ENCODE results near the gene TSEN34. TPM values are rescaled to one million over a fixed set of nuclear protein-coding genes. Genes with fewer than 3 reads are reported as not detected.
"Not testable (repeated sequence)": the region's sequence is repeated elsewhere in the genome, so short reads cannot be mapped to it uniquely, and the experiment has no call there.

The TSEN34 gene
- total and polyA plus RNA-seq, 12 donors = 21.5 to 201 (median 88.7) TPM

GRCh38 chr19:54209058-54209810 is 18.1 kb downstream of the TSEN34 start:
- H3K9me3 ChIP-seq (replicated peaks in 1 of 3) = no peaks in the 10 kb centered on the region
- H3K27ac ChIP-seq = peak overlapping the region; percentile 82 to 100 (median 95)
- DNase-seq = peak in 2 of 7 donors; percentile 54 to 55
- WGBS, 4 donors = 30 to 62% (median 59%) methylated on average over 9 to 24 of the region's 24 CpGs
- peaks cover 41 to 64% of the 10 kb centered on the region in 2 donors for H3K4me1 ChIP-seq (replicated peaks in 1 of 2)
- H3K36me3 ChIP-seq (replicated peaks in 1 of 2) = peaks cover 0 to 41% of the 10 kb centered on the region in 2 donors
- H3K27me3 ChIP-seq = no peaks in the 10 kb centered on the region
- TF ChIP-seq CTCF (IDR thresholded peaks at IDR 0.05) (no peak), POLR2A (IDR thresholded peaks at IDR 0.05) (peak in 1 of 2 donors; percentile 10)
- intact Hi-C loops (cut with DNase I) = no loop called here
- H3K4me3 ChIP-seq = no peak overlapping the region

GRCh38 chr19:54209811-54210494 is 18.8 kb downstream of the TSEN34 start:
- TF ChIP-seq POLR2A (IDR thresholded peaks at IDR 0.05) = peak in 1 of 2 donors; percentile 82
- no peak for TF ChIP-seq CTCF (IDR thresholded peaks at IDR 0.05)
- peak; percentile 90 to 99 (median 98) for DNase-seq
- H3K27ac ChIP-seq = peak overlapping the region; percentile 82 to 100 (median 95)
- WGBS, 4 donors = 15 to 24% (median 19%) methylated on average over 10 of the region's 10 CpGs
- peaks cover 41 to 57% of the 10 kb centered on the region in 2 donors for H3K4me1 ChIP-seq (replicated peaks in 1 of 2)
- H3K27me3 ChIP-seq = no peaks in the 10 kb centered on the region
- intact Hi-C loops (cut with DNase I) = no loop called here
- no peaks in the 10 kb centered on the region for H3K9me3 ChIP-seq (replicated peaks in 1 of 3)
- peaks cover 0 to 34% of the 10 kb centered on the region in 2 donors for H3K36me3 ChIP-seq (replicated peaks in 1 of 2)
- H3K4me3 ChIP-seq = peak overlapping the region in 1 of 4 donors; percentile 13

- no peaks in the 10 kb centered on the region for H3K9me3 ChIP-seq (replicated peaks in 1 of 3)
- no peaks in the 10 kb centered on the region for H3K27me3 ChIP-seq
- H3K27ac ChIP-seq = peak overlapping the region in 1 of 5 donors; percentile 100
- H3K4me1 ChIP-seq (replicated peaks in 1 of 2) = peaks cover 41 to 44% of the 10 kb centered on the region in 2 donors
- DNase-seq = peak in 1 of 7 donors; percentile 19
- WGBS, 4 donors = 83 to 91% (median 87%) methylated on average over 12 of the region's 12 CpGs
- peak in 1 of 6 experiments; percentile 8 for TF ChIP-seq CTCF (IDR thresholded peaks at IDR 0.05)
- TF ChIP-seq POLR2A (IDR thresholded peaks at IDR 0.05) = no peak
- peaks cover 0 to 21% of the 10 kb centered on the region in 2 donors for H3K36me3 ChIP-seq (replicated peaks in 1 of 2)
- intact Hi-C loops (cut with DNase I) = no loop called here
- H3K4me3 ChIP-seq = no peak overlapping the region
Observed at GRCh38 chr19:54211235-54211634, 20.1 kb downstream of the TSEN34 start.

- not testable (repeated sequence) for H3K4me3 ChIP-seq, H3K27ac ChIP-seq
Observed at GRCh38 chr19:54214217-54214616, 23.1 kb downstream of the TSEN34 start.

GRCh38 chr19:54214734-54215133 is 23.6 kb downstream of the TSEN34 start:
- DNase-seq; H3K27ac ChIP-seq; intact Hi-C loops (cut with DNase I): not testable (repeated sequence)

More at GRCh38 chr19:54214217-54214616, 23.1 kb downstream of the TSEN34 start:
- peaks cover 15 to 16% of the 10 kb centered on the region in 2 donors for H3K4me1 ChIP-seq (replicated peaks in 1 of 2)
- H3K36me3 ChIP-seq (replicated peaks in 1 of 2); DNase-seq; H3K27me3 ChIP-seq; intact Hi-C loops (cut with DNase I); H3K9me3 ChIP-seq (replicated peaks in 1 of 3): not testable (repeated sequence)
- 65 to 79% (median 67%) methylated on average over 4 to 5 of the region's 5 CpGs for WGBS, 4 donors

More at GRCh38 chr19:54214734-54215133, 23.6 kb downstream of the TSEN34 start:
- H3K4me1 ChIP-seq (replicated peaks in 1 of 2) = peaks cover 10 to 11% of the 10 kb centered on the region in 2 donors
- WGBS, 4 donors = 90 to 97% (median 93%) methylated on average over 5 to 14 of the region's 19 CpGs
- not testable (repeated sequence) for H3K9me3 ChIP-seq (replicated peaks in 1 of 3); H3K27me3 ChIP-seq; H3K36me3 ChIP-seq (replicated peaks in 1 of 2); H3K4me3 ChIP-seq

All from adrenal gland (tissue), 12 donors.